ENCODE results near the gene CTRB2. TPM values are rescaled to one million over a fixed set of nuclear protein-coding genes. Genes with fewer than 3 reads are reported as not detected.

Gene CTRB2
- total and polyA plus RNA-seq, 2 experiments from 2014 or later: 0.76 TPM; not detected in 1

- peaks cover 30% of the 10 kb centered on the region for H3K36me3 ChIP-seq
- no peaks in the 10 kb centered on the region for H3K27me3 ChIP-seq
- H3K4me3 ChIP-seq: no peak overlapping the region
- no peaks in the 10 kb centered on the region for H3K9me3 ChIP-seq (ENCODE audit: low read depth)
- H3K27ac ChIP-seq: peak overlapping the region; percentile 81
- TF ChIP-seq, protein P1, sequence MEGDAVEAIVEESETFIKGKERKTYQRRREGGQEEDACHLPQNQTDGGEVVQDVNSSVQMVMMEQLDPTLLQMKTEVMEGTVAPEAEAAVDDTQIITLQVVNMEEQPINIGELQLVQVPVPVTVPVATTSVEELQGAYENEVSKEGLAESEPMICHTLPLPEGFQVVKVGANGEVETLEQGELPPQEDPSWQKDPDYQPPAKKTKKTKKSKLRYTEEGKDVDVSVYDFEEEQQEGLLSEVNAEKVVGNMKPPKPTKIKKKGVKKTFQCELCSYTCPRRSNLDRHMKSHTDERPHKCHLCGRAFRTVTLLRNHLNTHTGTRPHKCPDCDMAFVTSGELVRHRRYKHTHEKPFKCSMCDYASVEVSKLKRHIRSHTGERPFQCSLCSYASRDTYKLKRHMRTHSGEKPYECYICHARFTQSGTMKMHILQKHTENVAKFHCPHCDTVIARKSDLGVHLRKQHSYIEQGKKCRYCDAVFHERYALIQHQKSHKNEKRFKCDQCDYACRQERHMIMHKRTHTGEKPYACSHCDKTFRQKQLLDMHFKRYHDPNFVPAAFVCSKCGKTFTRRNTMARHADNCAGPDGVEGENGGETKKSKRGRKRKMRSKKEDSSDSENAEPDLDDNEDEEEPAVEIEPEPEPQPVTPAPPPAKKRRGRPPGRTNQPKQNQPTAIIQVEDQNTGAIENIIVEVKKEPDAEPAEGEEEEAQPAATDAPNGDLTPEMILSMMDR (IDR thresholded peaks at IDR 0.05; ENCODE audit: low read depth, low read length): no peak
- peaks cover 8% of the 10 kb centered on the region for H3K4me1 ChIP-seq (ENCODE audit: low read depth)
- DNase-seq (ENCODE audit: low read depth in 1 of 2, low spot score in 1 of 2): no peak
These were observed 26.6 kb upstream of the CTRB2 start for GRCh38 chr16:75233611-75233938.

DNA sequence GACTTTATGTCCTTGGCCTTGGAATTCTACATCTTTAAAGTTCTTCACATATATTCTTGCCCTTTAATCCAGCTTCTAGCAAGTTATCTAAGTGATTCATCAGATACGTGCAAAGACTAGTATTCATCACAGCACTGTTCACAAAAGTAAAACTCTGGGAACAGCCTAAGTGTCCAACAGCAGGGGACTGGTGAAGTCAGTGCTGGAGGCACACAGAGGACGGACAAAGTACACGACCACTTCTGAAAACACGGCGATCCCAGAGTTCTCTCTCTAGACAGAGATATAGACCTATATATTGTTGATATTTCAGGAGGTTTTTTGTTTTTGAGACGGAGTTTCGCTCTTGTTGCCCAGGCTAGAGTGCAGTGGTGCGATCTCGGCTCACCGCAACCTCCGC, 24.6 kb upstream of the CTRB2 start:
- H3K4me1 ChIP-seq (ENCODE audit: low read depth): no peaks in the 10 kb centered on the region
- no peak overlapping the region for H3K27ac ChIP-seq
- DNase-seq (ENCODE audit: low read depth in 1 of 2, low spot score in 1 of 2): no peak
- H3K36me3 ChIP-seq: peaks cover 30% of the 10 kb centered on the region
- no peaks in the 10 kb centered on the region for H3K27me3 ChIP-seq
- TF ChIP-seq, protein P1 (IDR thresholded peaks at IDR 0.05; ENCODE audit: low read depth, low read length): no peak
- no peak overlapping the region for H3K4me3 ChIP-seq
- no peaks in the 10 kb centered on the region for H3K9me3 ChIP-seq (ENCODE audit: low read depth)

DNA sequence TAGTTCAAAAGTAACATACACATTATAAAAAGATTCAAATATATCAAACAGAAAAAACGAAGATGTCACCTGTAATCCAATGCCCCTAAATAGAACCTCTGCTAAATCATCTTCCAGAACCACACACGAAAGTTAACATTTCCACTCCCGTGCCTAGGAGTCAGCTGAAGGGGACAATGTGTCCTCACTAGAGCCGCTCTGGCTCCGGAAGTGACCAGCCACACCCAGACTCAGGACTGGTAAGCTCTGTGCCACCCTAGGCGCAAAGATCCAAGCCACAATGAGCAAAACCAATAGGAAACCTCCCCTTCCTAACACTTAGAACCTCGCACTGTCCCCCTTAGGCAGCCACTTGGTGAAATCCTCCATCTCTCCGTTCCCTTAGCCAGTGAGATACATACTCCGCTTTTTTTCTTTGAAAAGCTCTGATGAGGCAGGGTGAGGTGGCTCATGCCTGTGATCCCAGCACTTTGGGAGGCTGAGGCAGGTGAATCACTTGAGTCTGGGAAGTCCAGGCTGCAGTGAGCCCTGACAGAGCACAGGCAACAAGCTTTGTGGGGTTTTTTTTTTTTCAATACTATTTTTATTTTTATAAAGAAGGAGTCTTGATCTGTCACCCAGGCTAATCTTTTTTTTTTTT, 23.6 kb upstream of the CTRB2 start:
- H3K4me1 ChIP-seq (ENCODE audit: low read depth): no peaks in the 10 kb centered on the region
- no peak overlapping the region for H3K27ac ChIP-seq
- H3K27me3 ChIP-seq: no peaks in the 10 kb centered on the region
- DNase-seq (ENCODE audit: low read depth in 1 of 2, low spot score in 1 of 2): no peak
- TF ChIP-seq, protein P1 (IDR thresholded peaks at IDR 0.05; ENCODE audit: low read depth, low read length): no peak
- no peaks in the 10 kb centered on the region for H3K9me3 ChIP-seq (ENCODE audit: low read depth)
- H3K4me3 ChIP-seq: no peak overlapping the region
- peaks cover 26% of the 10 kb centered on the region for H3K36me3 ChIP-seq

DNA sequence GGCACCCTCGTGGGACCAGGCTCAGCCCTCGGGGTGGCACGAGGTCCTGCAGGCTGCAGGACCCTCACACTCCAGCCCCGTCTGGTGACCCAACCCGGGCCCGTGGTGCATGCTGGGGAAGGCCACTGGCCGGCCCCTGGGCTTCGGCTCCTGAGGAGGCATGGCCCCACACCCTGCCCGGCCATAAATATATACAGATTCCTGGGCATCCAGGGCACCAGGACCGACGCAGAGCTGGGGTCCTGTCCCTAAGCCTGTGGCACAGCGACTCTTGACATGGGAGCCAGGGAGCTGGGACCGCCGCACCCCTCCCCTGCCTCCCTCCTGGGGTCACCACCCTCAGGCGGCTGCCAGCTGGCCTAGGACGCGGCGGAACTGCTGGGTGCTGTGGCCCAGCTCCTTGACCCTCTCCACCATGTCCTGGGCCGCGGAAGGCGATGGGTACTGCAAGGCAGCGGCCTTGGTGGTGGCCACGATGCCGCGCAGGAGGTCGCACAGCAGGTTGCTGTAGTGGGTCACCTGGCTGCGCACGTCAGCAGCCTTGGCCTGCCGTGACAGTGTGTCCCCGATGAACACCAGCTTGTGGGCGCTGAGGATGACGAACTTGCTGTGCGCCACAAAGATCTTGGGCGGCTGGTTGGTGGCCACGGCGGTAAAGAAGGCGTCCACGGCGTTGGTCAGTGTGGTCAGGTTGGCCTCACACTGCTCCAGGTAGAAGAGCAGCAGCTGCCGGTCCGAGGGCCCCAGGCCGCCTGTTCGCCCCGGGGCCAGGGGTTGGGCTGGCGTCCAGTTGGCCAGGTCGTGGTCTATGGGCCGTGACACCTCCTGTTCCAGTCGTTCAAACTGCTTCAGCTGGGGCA, 22.4 kb upstream of the CTRB2 start:
- no peak overlapping the region for H3K27ac ChIP-seq
- TF ChIP-seq, protein P1 (IDR thresholded peaks at IDR 0.05; ENCODE audit: low read depth, low read length): no peak
- H3K27me3 ChIP-seq: no peaks in the 10 kb centered on the region
- H3K4me1 ChIP-seq (ENCODE audit: low read depth): no peaks in the 10 kb centered on the region
- no peaks in the 10 kb centered on the region for H3K9me3 ChIP-seq (ENCODE audit: low read depth)
- peaks cover 14% of the 10 kb centered on the region for H3K36me3 ChIP-seq
- no peak for DNase-seq (ENCODE audit: low read depth in 1 of 2, low spot score in 1 of 2)
- no peak overlapping the region for H3K4me3 ChIP-seq

DNA sequence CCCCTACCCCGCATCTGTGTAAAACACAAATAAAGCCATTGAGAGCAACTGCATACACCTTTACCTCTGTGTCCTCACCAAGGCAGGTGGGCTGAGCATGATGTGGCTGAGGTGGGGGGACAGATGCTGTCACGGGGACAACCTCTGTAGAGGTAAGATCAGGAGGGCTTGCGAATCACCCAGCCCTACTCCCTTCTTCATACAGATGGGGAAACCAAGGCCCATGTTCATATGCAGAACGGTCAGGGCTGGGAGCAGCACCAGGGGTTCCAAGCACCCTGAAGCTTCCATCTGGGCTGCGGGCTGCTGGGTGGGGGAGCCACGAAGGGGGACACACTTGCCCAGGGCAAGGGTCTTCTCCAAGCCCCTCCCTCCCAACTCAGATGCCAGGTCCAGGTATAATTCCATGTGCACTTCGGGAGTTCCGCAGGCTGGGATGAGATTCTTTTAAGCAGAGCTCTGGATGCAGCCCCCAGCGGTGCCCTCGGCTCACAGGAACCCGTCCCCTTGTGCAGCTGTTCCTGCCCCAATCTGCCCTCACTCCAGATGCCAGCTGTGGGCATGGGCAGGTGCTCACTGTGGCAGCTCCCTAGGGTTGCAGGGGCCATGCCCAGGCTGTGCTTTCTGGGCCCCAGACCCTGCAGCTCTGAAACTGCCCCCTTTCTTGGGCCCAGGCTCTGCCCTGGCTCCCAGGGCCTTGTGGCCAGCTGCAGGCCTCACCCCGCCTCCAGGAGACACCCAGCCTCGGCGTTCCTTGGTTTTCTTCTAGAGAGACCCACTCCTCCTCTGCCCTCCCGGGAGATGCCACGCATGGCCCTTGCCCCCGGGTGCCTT, 21.4 kb upstream of the CTRB2 start:
- no peak for DNase-seq (ENCODE audit: low read depth in 1 of 2, low spot score in 1 of 2)
- TF ChIP-seq, protein P1 (IDR thresholded peaks at IDR 0.05; ENCODE audit: low read depth, low read length): no peak
- Histone ChIP-seq H3K4me1 (ENCODE audit: low read depth) (no peaks in the 10 kb centered on the region), H3K27me3 (no peaks in the 10 kb centered on the region), H3K4me3 (no peak overlapping the region), H3K36me3 (peaks cover 12% of the 10 kb centered on the region), H3K27ac (no peak overlapping the region), H3K9me3 (ENCODE audit: low read depth) (no peaks in the 10 kb centered on the region)
